Smooth muscle cell of the coronary artery (primary cell): ENCODE measurements around the gene CDHR3. TPM values are rescaled to one million over a fixed set of nuclear protein-coding genes. Genes with fewer than 3 reads are reported as not detected.

Experiments used
- total RNA-seq: library from RNA; depleted of rRNA; stranded (reverse); fragments of >200 nt; gene quantifications from 2 replicates; pipeline ENCODE4 v1.2.3, GENCODE V29; 2014; ENCODE audit warnings: low replicate concordance

CDHR3 gene
- total RNA-seq, result 1.4 and 12.8 TPM in 2 replicates

GRCh38 chr7:105963038-105963667 lies at the start of gene CDHR3:
Gene CDHR3, plus strand, starts transcription at chr7:105963264. Its CDS starts 55 bp downstream, at chr7:105963319.

Other genes with a start within 250 kb of the CDHR3 start
- gene ATXN7L1, start 86.7 kb upstream of the CDHR3 start, total RNA-seq, result 3.3 and 8.2 TPM in 2 replicates
- gene SYPL1, start 149.0 kb downstream of the CDHR3 start, total RNA-seq, result 23.8 and 27.4 TPM in 2 replicates